HG03045 (cell line): Measurements from ENCODE around the gene SPOCK1.

Experiments
- ATAC-seq: cut with Tn5 transposase; IDR thresholded peaks from one replicate; pipeline ENCODE4 v1.9.1; 2021; ENCODE audit warnings: mild to moderate bottlenecking, moderate library complexity; ENCODE audit not compliant: unreplicated experiment

Gene SPOCK1

DNA sequence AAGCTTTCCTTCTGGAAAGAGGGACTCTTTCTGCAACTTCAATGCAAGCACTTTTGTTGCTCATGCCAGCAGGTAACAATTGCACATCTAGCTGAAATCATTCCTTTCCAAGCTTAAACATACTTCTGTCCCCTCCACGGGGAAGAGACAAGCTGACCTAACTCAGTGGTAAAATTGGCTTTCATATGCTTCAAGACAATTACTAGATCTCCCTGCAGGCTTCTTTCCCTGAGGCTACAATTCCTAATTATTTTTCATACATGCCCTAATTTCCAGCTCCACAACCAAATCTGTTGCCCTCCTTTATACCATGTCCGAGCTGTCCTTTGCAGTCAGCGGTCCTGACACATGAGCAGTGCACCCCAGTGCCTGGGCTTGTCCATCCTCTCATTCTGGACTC lies 324.9 kb downstream of the SPOCK1 start:
- no peak for ATAC-seq

DNA sequence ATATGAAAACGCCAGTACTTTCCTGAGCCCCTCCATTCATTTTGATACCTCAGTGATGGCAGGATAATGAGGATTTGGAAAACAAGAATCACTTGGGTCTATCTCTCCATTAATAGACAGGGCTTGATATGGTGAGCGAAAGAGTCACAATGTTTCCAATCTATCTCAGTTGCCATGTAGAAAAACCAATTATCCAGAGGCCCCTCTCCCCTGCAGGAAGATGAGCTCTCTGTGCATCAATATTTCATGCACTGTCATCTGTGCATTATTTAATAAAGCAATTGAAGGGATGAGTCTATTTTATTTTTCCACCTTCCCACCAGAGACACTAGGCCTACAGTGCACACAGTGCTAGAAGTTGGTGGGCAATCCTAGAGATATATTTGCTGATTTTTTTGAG lies 326.9 kb downstream of the SPOCK1 start:
- ATAC-seq, result no peak

DNA sequence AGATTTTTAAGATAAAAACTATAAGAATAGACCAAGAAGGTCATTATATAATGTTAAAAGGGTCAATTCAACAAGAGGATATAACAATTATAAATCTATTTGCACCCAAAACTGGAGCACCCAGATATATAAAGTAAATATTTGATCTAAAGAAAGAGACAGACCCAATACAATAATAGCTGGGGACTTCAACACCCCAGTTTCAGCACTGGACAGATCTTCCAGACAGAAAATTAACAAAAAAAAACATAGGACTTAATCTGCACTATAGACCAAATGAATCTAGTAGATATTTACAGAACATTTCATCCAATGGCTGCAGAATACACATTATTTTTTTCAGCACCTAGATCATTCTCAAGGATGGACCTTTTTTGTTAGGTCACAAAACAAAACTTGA lies 331.9 kb downstream of the SPOCK1 start:
- no peak for ATAC-seq

DNA sequence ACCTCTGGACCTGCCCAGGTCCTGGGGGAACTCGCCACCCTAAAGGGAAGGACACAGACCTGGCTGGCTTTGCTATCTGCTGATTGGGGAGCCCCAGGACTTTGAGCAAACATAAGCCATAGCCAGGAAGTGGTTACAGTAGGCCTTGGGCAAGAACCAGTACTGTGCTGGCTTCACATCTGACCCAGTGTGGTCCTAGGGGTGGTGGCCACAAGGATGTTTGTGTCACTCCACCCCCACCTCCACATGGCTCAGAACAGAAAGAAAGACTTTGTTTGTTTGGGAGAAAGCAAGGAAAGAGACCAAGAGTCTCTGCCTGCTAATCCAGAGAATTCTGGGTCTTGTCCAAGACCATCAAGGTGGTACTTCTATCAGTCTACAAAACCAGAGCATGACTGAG lies 334.2 kb downstream of the SPOCK1 start:
- no peak for ATAC-seq

DNA sequence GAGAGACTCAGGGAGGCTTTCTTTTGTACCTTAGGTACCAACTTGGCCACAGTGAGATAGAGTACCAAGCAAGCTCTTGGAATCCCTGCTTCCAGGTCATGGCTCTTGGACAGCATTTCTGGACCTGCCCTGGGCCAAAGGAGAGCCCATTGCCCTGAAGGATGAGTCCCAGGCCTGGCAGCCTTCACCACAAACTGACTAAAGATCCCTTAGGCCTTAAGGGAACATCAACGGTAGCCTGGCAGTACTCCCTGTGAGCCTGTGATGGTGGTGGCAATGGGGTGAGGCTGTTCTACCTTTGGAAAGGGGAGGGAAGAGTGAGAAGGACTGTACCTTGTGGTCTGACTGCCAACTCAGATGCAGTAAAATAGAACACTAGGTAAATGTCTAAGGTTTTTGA lies 334.6 kb downstream of the SPOCK1 start:
- ATAC-seq, result no peak

DNA sequence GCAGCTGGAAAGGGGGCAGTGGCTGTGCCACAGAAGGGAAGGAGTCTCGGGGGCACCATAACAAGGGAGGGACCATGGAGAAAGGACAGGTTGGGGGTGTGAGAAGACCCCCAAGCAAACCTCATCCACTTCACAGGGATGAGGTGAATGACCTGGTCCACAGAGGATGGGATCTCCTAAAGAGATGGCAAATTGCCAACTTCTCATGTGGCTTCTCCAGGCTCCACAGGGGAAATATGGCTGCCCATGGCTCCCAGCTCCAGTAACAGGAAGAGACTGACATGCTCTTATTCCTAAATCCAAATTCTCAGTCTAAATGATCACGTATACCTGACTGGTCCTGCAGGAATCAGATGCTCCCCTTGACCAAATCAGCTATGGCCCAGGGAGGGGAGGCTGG lies 340.4 kb downstream of the SPOCK1 start:
- ATAC-seq, result no peak

DNA sequence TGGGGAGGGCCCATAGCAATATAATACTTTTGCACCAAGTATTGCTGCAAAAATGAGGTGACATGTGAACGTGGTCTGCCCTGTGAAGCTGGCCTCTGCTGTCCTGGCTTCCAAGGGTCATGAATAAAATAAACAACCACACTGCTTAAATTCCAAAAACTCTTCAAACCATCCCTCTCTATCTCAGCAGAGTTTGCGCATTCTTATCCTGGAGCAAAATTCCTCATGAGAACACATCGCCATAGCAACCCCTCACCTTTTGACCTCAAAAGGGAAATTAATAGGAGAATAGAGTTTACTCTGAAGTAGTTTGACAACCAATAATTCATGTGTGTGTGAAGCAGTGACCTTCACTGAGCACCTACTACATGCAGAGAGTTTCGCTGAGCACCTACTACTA lies 342.9 kb downstream of the SPOCK1 start:
- ATAC-seq, result no peak

DNA sequence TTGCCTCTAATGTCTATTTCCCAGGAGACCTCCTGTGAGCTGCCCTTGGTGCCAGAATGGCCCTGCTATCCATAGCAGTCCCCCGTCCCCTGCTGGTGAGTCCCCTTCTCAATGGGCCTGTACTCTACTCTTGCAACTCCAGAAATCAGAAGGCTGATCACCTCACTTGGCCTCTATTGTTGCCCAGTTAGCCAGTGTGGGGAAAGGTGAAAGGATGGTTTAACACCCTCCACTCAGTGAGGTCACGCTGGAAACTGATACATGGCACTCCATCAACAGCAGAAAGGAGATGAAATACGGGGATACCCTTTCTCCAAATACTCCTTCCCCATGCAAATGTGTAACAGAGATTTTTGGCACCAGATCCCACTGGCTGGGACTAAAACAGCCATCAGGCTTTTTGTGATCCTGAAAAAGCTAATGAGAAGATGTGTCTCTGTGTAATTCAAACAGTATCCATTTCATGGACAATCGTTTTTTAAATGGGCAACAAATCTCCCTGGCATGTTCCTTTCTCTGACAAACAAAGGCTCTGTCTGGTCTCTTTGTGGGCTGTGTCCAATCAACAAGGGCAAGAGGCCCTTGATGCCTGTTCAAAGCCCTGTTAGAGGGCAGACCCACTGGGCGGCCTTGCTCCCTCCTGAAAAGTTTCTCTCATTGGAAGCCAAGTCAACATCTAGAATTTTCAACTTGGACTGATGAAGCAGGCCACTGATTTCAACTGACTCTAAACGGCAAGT lies 343.7 kb downstream of the SPOCK1 start:
- no peak for ATAC-seq

DNA sequence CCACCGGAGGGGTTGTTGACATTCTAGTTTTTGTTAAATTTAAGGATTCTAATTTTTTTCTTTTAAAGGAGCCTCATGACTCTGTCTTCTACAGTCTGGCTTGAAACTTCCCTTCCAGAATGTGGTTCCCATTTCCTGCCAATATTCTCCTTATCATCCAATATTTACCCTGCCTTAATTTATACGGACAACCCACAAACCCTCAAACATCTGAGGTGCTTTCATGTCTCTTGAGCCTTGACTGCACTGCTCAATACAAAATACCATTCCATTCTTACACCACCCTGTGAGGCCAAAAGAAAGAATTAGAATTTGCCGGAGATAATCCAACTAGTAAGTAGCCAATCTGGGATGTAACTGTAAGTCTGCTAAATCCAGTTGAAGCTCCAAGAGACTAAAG lies 346.5 kb downstream of the SPOCK1 start:
- ATAC-seq, result no peak

DNA sequence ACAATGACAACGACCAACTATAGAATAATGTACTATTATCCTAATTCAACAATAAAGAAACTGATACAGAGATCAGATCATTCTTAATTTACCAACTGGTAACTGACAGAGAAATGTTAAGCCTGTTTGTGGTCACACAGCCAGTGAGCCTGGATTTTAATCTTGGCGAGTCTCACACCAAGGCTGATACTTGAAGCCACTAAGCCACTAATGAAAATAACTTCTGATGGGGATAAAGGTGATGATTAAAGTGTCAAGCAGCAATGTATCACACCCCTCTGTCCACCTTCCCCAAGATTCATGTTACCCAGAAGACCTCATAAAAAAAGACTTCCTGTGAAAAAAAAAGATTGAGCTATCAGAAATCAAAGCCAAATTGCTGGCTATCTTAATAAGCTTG lies 350.5 kb downstream of the SPOCK1 start:
- ATAC-seq, result no peak

DNA sequence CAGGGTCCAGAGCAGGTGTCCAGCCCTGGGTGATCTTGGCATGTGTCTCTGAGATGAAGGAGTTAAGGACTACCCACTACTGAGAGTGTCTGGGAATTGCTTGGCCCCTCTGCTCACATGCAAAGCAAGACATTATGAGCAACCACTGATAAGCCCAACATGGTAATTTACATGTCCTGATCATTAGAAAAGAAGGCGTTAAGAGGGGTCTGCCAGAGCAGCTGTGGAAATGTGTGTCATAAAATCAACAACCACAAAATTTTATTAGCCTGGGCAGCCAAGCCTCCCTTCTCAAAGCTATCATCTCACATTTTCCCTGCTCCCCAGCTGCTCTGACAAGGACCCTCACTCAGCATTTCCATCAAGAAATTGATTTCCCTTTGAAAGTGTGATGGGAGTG lies 351.0 kb downstream of the SPOCK1 start:
- no peak for ATAC-seq

DNA sequence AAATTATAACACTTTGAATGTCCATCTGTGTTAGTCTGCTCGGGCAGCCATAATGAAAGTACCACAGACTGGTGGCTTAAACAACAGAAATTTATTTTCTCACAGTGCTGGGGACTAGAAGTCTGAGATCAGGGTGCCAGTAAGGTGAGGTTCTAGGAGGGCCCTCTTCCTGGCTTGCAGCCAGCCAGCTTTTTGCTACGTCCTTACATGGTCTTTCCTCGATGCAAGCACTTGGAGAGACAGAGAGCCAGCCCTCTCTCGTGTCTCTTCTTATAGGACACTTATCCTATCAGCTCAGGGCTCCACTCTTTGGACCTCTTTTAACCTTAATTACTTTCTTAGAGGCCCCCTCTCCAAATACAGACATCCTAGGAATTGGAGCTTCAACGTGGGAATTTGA lies 351.8 kb downstream of the SPOCK1 start:
- no peak for ATAC-seq

DNA sequence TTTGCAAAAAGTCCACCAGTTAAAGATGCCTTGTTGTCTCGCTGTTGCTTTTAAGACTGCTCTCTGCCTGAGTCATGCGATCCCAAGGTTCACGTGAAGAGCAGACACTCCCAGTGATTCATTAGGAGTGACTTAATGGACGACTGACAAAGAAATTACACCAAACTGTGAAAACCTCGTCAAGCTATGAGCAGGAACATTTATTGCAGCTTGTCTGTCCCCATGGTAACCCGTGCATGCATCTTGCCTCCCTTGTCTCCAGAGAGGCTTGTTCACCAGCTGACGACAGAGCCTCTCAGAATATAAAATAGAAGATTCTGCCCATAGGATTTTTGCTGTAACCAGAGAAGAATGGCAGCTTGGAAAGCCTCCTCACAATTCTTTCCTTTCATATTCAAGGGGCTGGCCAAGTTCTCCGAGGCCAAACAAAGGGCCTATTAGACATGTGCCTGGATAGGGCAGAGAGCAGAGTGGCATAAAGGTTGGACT lies 352.7 kb downstream of the SPOCK1 start:
- no peak for ATAC-seq

DNA sequence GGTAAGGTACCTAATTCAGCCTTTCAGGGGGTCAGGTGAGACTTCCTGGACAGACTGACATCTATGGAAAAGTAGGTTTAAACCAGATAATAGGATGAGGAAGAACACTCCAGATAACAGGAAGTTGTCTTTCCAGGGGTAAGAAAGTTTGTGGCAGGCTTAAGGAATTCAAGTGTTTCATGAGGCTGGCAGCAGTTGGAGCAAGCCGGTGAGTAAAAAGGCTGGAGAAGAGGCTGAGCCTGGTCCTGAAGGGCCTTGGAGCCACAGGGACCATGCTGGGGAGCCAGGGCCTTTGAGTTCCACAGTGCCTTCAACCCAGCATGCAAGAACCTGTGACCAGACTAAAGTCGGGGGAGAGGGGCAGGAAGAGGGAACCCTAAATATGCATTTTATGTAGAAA lies 353.4 kb downstream of the SPOCK1 start:
- ATAC-seq, result no peak

DNA sequence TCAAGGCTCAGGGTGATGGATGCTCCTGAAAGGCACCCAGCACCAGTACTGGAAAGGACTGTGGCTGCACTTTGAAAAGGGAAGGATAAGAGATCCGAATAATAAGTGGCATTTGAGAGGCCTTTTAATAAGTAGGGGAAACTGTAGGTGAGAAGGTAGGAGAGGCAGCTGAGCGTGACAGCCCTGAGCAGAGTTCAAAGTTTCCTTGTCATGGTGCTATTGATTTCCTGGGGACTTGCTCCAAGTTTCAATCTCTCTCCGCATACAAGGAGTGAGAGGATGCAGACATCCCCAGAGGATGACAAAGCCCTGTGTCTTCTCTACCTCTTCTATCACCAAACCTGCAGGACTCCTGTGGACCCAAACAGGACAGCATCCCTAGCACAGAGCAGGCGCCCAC lies 354.5 kb downstream of the SPOCK1 start:
- ATAC-seq, result no peak

DNA sequence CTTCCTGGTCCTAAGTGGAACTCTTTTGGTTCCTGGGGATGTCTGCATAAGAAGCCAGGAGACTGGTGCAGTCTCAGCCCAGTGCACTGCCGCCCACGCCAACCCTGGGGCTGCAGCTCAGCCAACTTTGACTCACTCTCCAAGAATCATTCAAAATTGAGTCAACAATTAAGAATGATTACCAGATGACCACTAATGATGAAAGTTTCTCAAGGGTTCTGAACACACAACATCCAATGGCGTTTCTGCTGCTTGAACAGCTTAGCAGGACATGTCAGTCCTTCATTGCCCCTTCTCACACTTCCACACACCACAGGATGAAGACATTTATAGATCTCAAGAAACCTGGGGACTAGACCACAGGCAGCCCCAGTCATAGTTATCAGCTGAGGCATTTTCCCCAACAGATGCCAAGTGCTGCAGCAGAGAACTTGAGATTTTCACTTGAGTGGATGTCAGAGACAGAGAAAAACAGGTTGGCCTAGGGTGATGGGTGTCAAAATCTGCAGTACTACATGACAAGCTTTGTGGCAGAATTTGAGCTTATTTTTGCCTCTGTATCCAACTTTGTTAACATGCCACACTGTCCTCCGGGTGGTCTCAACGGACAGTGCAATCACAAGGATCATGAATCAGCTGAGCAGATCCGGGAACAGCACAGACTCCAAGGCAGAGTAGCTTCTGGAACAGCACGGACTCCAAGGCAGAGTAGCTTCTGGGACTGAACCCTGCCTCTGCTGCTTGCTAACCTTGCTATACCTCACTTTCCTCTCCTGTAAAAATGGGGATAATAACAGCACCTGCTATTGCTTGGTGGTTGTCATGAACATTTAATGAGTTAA lies 356.1 kb downstream of the SPOCK1 start:
- ATAC-seq, result no peak

DNA sequence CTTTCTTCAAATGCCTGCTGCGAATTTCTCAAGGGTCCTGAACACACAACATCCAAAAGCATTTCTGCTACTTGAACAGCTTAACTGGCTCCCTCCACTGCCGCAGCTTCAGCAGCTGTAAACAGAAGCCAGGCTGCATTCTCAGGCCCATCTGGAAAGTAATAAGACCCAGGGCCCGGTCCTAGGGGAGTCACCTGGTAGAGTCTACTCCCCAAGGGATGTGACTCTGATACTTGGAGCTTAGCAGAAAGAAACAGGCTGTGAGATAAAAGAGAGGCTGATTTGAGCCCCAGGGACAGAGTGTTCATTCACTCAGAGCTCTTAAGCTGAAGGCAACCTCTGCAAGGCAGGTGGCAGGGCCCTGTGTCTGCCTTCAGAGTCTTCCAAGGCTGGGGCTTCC lies 356.8 kb downstream of the SPOCK1 start:
- ATAC-seq, result no peak

DNA sequence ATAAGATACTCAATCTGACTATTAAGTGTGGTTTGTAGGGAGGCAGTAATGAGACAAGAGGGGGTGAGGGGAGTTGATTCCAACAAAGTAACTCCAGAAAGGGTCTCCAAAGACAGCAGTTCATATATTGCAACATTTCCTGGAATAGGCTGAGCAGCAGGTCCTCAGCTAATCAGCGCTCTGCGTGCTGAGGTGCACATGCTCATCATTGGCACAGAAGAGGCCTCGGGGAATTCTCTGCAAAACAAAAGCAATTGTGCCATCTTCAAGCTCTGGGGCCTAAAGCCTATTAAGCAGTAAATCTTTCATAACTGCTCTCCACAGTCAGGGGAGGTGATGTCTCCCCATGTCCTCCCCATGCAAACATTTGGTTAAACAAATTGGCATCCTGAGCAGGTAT lies 357.3 kb downstream of the SPOCK1 start:
- no peak for ATAC-seq

DNA sequence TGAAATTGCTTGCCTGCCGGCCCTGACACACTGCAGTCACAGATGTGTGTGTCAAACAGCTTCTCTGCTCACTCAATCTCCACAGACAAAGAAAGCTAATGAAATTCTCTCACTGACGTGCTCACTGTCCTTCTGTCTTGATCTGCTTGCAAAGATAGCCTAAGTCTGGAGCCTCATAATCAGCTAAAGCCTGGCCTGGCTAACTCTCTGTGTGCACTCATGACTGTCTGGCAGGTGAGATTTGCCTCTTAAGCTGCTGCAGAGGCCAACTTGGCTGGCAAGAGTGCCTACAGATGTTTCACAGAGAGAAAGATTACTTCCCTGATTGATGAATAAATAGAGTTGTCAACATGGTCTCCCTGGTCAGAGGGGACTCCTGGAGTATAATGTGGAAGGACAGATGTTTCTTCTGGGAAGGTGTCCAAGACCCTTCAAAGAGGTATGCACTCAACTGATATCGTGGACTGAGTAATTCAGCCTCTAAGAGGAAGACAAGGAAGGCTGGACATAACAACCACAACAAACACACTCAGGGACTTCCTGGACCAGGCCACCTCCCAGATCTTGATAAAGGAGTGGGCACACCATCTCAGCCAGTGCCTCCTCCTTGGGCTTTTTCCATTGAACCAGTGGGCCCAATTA lies 362.0 kb downstream of the SPOCK1 start:
- no peak for ATAC-seq

DNA sequence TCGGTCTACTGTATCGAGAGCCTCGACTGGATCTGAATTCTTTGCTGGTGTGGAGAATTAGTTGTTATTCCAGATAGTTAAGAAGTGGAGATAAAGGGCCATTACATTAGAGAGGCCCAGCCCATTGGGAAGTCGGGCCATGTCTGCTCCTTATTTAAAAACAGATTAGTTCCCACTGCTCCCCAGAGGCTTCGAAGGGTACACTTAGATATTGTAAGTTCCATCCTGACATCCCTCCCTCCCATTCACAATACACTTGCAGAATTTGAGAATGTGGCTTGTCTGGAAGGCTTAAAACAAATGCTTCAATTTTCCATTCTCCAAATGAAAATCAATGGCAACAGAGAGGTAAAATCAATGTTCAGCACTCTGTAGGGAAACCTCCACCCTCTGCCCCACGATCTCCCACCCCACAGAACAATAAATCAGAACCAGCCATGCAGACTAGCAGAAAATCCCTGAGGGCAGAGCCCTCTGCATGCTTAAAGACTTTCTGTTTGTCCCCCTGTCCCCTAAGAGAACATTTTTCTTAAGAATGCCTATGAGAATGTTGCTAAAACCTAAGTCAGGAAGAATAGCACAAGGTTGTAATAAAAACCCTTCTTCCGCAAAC lies 364.1 kb downstream of the SPOCK1 start:
- no peak for ATAC-seq

DNA sequence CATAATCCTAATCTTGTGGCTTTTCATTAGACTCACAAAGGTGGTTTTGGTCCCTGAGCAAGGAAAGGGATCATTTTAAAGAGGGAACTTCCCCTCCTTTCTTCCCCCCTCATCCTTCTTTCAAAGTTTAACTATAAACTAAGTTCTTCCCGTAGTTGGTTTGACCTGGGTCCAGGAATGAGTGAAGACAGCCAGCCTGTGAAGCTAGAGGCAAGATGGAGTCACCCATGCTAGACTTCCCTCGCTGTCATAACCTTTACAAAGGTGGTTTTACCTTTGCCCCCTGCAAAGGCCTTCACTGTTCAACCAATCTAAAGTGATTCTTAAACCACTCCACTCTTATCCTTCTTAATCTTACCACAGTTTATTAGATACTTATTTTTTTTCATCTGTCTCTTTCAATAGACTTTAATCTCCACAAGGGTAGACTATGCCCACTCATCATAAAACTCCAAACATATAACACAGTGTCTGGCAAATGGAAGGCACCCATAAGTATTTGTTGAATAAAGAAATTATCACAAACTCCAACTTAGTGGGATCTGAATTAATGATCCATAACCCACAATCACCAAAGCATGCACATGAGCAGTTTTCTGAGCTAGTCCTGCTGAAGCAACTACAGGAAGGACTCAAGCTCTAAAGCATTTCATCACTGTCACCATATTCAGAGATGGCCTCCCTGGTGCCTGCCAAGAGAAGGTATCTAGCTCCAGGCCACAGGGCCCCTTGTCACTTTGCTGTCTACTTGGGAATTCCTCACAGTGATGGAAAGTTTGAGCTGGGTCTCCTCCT lies 369.0 kb downstream of the SPOCK1 start:
- no peak for ATAC-seq
